AG09319 (cell line): ENCODE measurements around the gene USP40.

Experiments
- DNase-seq: peaks from one replicate; pipeline ENCODE4 v3.0.0-alpha.2; 2010; ENCODE audit warnings: low read depth; ENCODE audit errors: extremely low read depth
- CTCF ChIP-seq: IDR thresholded peaks from 2 replicates; pipeline ENCODE4 v1.5.1; 2011; ENCODE audit warnings: low read depth, mild to moderate bottlenecking, inconsistent platforms, low read length, moderate library complexity

USP40 gene

GRCh38 chr2:233480490-233481202 lies 85.9 kb downstream of the USP40 start:
- no peak for DNase-seq
- TF ChIP-seq CTCF = no peak

- no peak for DNase-seq
These were observed 86.7 kb downstream of the USP40 start for GRCh38 chr2:233479616-233480489.

GRCh38 chr2:233477548-233478433 lies 88.8 kb downstream of the USP40 start:
- TF ChIP-seq CTCF = no peak
- DNase-seq = no peak

More at GRCh38 chr2:233479616-233480489, 86.7 kb downstream of the USP40 start:
- no peak for TF ChIP-seq CTCF

- no peak for DNase-seq
- TF ChIP-seq CTCF = no peak
These were observed 89.7 kb downstream of the USP40 start for GRCh38 chr2:233476651-233477547.

- DNase-seq = no peak
These were observed 90.5 kb downstream of the USP40 start for GRCh38 chr2:233476063-233476410.

More at GRCh38 chr2:233476063-233476410, 90.5 kb downstream of the USP40 start:
- TF ChIP-seq CTCF = no peak
